GM12891 (cell line): ENCODE data around the gene INHBC.

Experiments
- POLR2A ChIP-seq: IDR thresholded peaks from 2 replicates; pipeline ENCODE4 v1.6.1; 2011; ENCODE audit warnings: low read depth, low read length, control low read depth
- POLR2AphosphoS5 ChIP-seq: IDR thresholded peaks from 2 replicates; pipeline ENCODE4 v1.6.1; 2011; ENCODE audit warnings: low read depth, low read length, control low read depth
- TAF1 ChIP-seq: IDR thresholded peaks from 2 replicates; pipeline ENCODE4 v1.6.1; 2011; ENCODE audit warnings: low read depth, low read length, control low read depth

GRCh38 chr12:57488402-57489156 is 54.0 kb downstream of the INHBC start:
- peak; percentile 2; the same call in 1 of the 2 replicates for TF ChIP-seq POLR2A
- no peak for TF ChIP-seq TAF1
- TF ChIP-seq POLR2AphosphoS5: no peak
